Measurements from ENCODE around the gene CLK3. TPM values are rescaled to one million over a fixed set of nuclear protein-coding genes. Genes with fewer than 3 reads are reported as not detected.

The CLK3 gene
- total and polyA plus RNA-seq, 2 of the 8 experiments (the other 6 are each of a cell fraction or from before 2014, with no cell fraction given) = 43.5 to 67.3 TPM

- DNase-seq (ENCODE audit: low read depth in 1 of 2, low spot score in 2 of 2) = no peak
- Histone ChIP-seq H3K9me3 (ENCODE audit: insufficient read depth in 2 of 2, low read depth in 1 of 2, low read length in 1 of 2) (no peaks in the 10 kb centered on the region), H2BK12ac (ENCODE audit: low read depth, low read length) (no peak overlapping the region), H4K8ac (ENCODE audit: extremely low read depth, insufficient read depth, low read length) (no peak overlapping the region), H2AFZ (ENCODE audit: low read length) (no peak overlapping the region), H3K4me1 (replicated peaks in 1 of 4; ENCODE audit: control insufficient read depth in 3 of 4, insufficient read depth in 4 of 4, low read length in 3 of 4) (peaks cover 0 to under 1% (median 0%) of the 10 kb centered on the region in 4 experiments; a peak in 1 of 7 replicates), H3K23ac (ENCODE audit: insufficient read length) (no peak overlapping the region), H3K4ac (replicated peaks; ENCODE audit: insufficient read length, low read depth, low read length) (no peak overlapping the region), H3K18ac (ENCODE audit: extremely low read depth, low read length) (no peak overlapping the region), H4K5ac (ENCODE audit: insufficient read length, low read depth, low read length) (no peak overlapping the region), H2BK120ac (replicated peaks; ENCODE audit: low read depth, low read length) (no peak overlapping the region), H2AK5ac (ENCODE audit: low read depth, low read length) (no peak overlapping the region), H2BK20ac (ENCODE audit: low read length) (no peak overlapping the region), H2BK15ac (ENCODE audit: low read length) (no peak overlapping the region), H4K91ac (replicated peaks; ENCODE audit: insufficient read length, low read length) (no peak overlapping the region), H3K27me3 (replicated peaks in 1 of 4; ENCODE audit: control insufficient read depth in 3 of 4, extremely low read depth in 1 of 4, insufficient read depth in 3 of 4, low read length in 3 of 4) (no peaks in the 10 kb centered on the region), H3K14ac (ENCODE audit: insufficient read length) (no peak overlapping the region), H3K9ac (replicated peaks in 1 of 4; ENCODE audit: extremely low read depth in 1 of 4, low read depth in 3 of 4, low read length in 3 of 4) (no peak overlapping the region), H3K79me1 (ENCODE audit: low read depth, low read length) (peaks cover 3% of the 10 kb centered on the region; the same call in 1 of the 2 replicates), H3K27ac (ENCODE audit: low read depth, low read length) (no peak overlapping the region), H3K79me2 (ENCODE audit: control insufficient read depth in 1 of 2, insufficient read depth in 2 of 2, low read length in 2 of 2) (no peaks in the 10 kb centered on the region), H3K23me2 (ENCODE audit: low read depth, low read length) (no peaks in the 10 kb centered on the region), H2BK5ac (ENCODE audit: low read depth, low read length) (no peak overlapping the region), H3K36me3 (ENCODE audit: control insufficient read depth in 2 of 4, insufficient read depth in 4 of 4, low read length in 3 of 4) (peaks cover 2 to 20% (median 8%) of the 10 kb centered on the region in 4 experiments; a peak in 4 of 8 replicates), H4K20me1 (replicated peaks in 1 of 2; ENCODE audit: control insufficient read depth in 1 of 2, insufficient read depth in 2 of 2, low read length in 2 of 2) (peaks cover 11 to 16% of the 10 kb centered on the region in 2 experiments), H3K4me3 (ENCODE audit: extremely low read depth in 1 of 4, insufficient read depth in 2 of 4, low read depth in 3 of 4, low read length in 4 of 4) (no peak overlapping the region), H3K56ac (replicated peaks; ENCODE audit: insufficient read length, low read depth, low read length) (no peak overlapping the region), H3K4me2 (ENCODE audit: insufficient read depth in 1 of 2, low read depth in 2 of 2, low read length in 2 of 2) (no peak overlapping the region)
- FAIRE-seq = no peak
- CTCF ChIA-PET (ENCODE audit: partially characterized antibody) = interaction anchor here (0.7 to 37.5 kb wide), 11 partner anchors 4 to 310 kb away, joined by 3 to 1439 read pairs (median 9); partner anchors contain the start of genes CLK3, CSK and CYP1A2
- POLR2A ChIA-PET (ENCODE audit: partially characterized antibody) = interaction anchor here (0.7 to 8.4 kb wide), 3 partner anchors 22 to 132 kb away, joined by 3 to 81 read pairs (median 4); no protein-coding TSS in a partner anchor
- WGBS, 2 experiments (ENCODE audit: extremely low coverage in 1 of 2, insufficient coverage in 1 of 2, insufficient read length in 1 of 2, insufficient replicate concordance in 2 of 2, low coverage in 1 of 2, low lambda C conversion rate in 2 of 2, missing lambda C conversion rate in 1 of 2) = 67% methylated on average over 1 of the region's 1 CpG; no CpG with 5 or more reads in 1 of the 2 experiments
- TF ChIP-seq RBBP5 (IDR thresholded peaks at IDR 0.05; ENCODE audit: borderline replicate concordance, low read depth, low read length) = no peak
- TF ChIP-seq SRF (IDR thresholded peaks at IDR 0.05; ENCODE audit: low read depth, low read length) = no peak
- TF ChIP-seq TAF1 (IDR thresholded peaks at IDR 0.05; ENCODE audit: low read depth, low read length) = no peak
- no peak for TF ChIP-seq BCL11A (IDR thresholded peaks at IDR 0.05; ENCODE audit: low read depth in 2 of 2, low read length in 2 of 2)
- TF ChIP-seq SP2 (IDR thresholded peaks at IDR 0.05; ENCODE audit: low read length) = no peak
- TF ChIP-seq KDM1A (IDR thresholded peaks at IDR 0.05; ENCODE audit: borderline replicate concordance, low read length) = no peak
- no peak for TF ChIP-seq BACH1 (IDR thresholded peaks at IDR 0.05; ENCODE audit: low read length)
- TF ChIP-seq RXRA (IDR thresholded peaks at IDR 0.05; ENCODE audit: insufficient read depth, low read depth, low read length) = no peak
Measured at GRCh38 chr15:74636984-74637383, 21.3 kb downstream of the CLK3 start.

Data from H1 (cell line).